GM18870 (cell line): ENCODE measurements around the gene NPM1.
"Not testable (repeated sequence)": the region's sequence is repeated elsewhere in the genome, so short reads cannot be mapped to it uniquely, and the experiment has no call there.

Source experiments
- ATAC-seq: cut with Tn5 transposase; IDR thresholded peaks from one replicate; pipeline ENCODE4 v1.9.1; 2021; ENCODE audit warnings: moderate library complexity; ENCODE audit not compliant: unreplicated experiment

The NPM1 gene

GRCh38 chr5:171387345-171387969 is at the start of gene NPM1:
NPM1 (plus strand) TSS chr5:171387849; CDS start chr5:171387949, 100 bp downstream.
- peak; percentile 68 for ATAC-seq

GRCh38 chr5:171340042-171340441 is 47.6 kb upstream of the NPM1 start:
- ATAC-seq: no peak

GRCh38 chr5:171340491-171340890 is 47.2 kb upstream of the NPM1 start:
- no peak for ATAC-seq

GRCh38 chr5:171342362-171343111 is 45.1 kb upstream of the NPM1 start:
- no peak for ATAC-seq

- no peak for ATAC-seq
Measured at GRCh38 chr5:171344936-171345608, 42.6 kb upstream of the NPM1 start.

- ATAC-seq: no peak
Measured at GRCh38 chr5:171351536-171352073, 36.0 kb upstream of the NPM1 start.

GRCh38 chr5:171355302-171355724 is 32.3 kb upstream of the NPM1 start:
- ATAC-seq: peak; percentile 91

- ATAC-seq: no peak
Measured at GRCh38 chr5:171357843-171358242, 29.8 kb upstream of the NPM1 start.

GRCh38 chr5:171361151-171361550 is 26.5 kb upstream of the NPM1 start:
- ATAC-seq: not testable (repeated sequence)

GRCh38 chr5:171363249-171363648 is 24.4 kb upstream of the NPM1 start:
- ATAC-seq: not testable (repeated sequence)

GRCh38 chr5:171363846-171364245 is 23.8 kb upstream of the NPM1 start:
- no peak for ATAC-seq

- ATAC-seq: no peak
Measured at GRCh38 chr5:171365351-171365750, 22.3 kb upstream of the NPM1 start.

GRCh38 chr5:171366645-171367044 is 21.0 kb upstream of the NPM1 start:
- ATAC-seq: no peak

GRCh38 chr5:171367424-171368370 is 20.0 kb upstream of the NPM1 start:
- ATAC-seq: no peak

- no peak for ATAC-seq
Measured at GRCh38 chr5:171369056-171369455, 18.6 kb upstream of the NPM1 start.

GRCh38 chr5:171369898-171370297 is 17.8 kb upstream of the NPM1 start:
- ATAC-seq: no peak

GRCh38 chr5:171370881-171371280 is 16.8 kb upstream of the NPM1 start:
- ATAC-seq: not testable (repeated sequence)

GRCh38 chr5:171371326-171371725 is 16.3 kb upstream of the NPM1 start:
- ATAC-seq: no peak

- no peak for ATAC-seq
Measured at GRCh38 chr5:171379961-171380360, 7.7 kb upstream of the NPM1 start.

- not testable (repeated sequence) for ATAC-seq
Measured at GRCh38 chr5:171384416-171384815, 3.2 kb upstream of the NPM1 start.
